Measurements from ENCODE around the gene APOA4.

The APOA4 gene

GRCh38 chr11:116823031-116823843 lies at the start of gene APOA4:
Gene APOA4, minus strand, starts transcription at chr11:116823304. Its CDS starts 113 bp downstream, at chr11:116823191.
- no peak for DNase-seq

GRCh38 chr11:116871248-116871647 lies 48.1 kb upstream of the APOA4 start:
- peak; percentile 47 for DNase-seq

GRCh38 chr11:116870054-116870453 lies 47.0 kb upstream of the APOA4 start:
- DNase-seq, result no peak

- DNase-seq, result no peak
These were observed 46.5 kb upstream of the APOA4 start for GRCh38 chr11:116869610-116870009.

GRCh38 chr11:116868066-116868465 lies 45.0 kb upstream of the APOA4 start:
- no peak for DNase-seq

GRCh38 chr11:116867619-116868018 lies 44.5 kb upstream of the APOA4 start:
- no peak for DNase-seq

GRCh38 chr11:116866804-116867455 lies 43.8 kb upstream of the APOA4 start:
- DNase-seq, result no peak

GRCh38 chr11:116865696-116866095 lies 42.6 kb upstream of the APOA4 start:
- DNase-seq, result no peak

- no peak for DNase-seq
These were observed 41.4 kb upstream of the APOA4 start for GRCh38 chr11:116864531-116864930.

GRCh38 chr11:116862951-116863350 lies 39.8 kb upstream of the APOA4 start:
- DNase-seq, result no peak

- DNase-seq, result no peak
These were observed 39.1 kb upstream of the APOA4 start for GRCh38 chr11:116862185-116862584.

GRCh38 chr11:116861539-116861938 lies 38.4 kb upstream of the APOA4 start:
- DNase-seq, result no peak

- peak; percentile 4 for DNase-seq
These were observed 37.2 kb upstream of the APOA4 start for GRCh38 chr11:116860303-116860702.

- no peak for DNase-seq
These were observed 36.1 kb upstream of the APOA4 start for GRCh38 chr11:116859175-116859574.

- no peak for DNase-seq
These were observed 34.8 kb upstream of the APOA4 start for GRCh38 chr11:116857936-116858335.

GRCh38 chr11:116857316-116857715 lies 34.2 kb upstream of the APOA4 start:
- DNase-seq, result no peak

GRCh38 chr11:116856423-116856822 lies 33.3 kb upstream of the APOA4 start:
- DNase-seq, result no peak

GRCh38 chr11:116855413-116855812 lies 32.3 kb upstream of the APOA4 start:
- DNase-seq, result no peak

- DNase-seq, result peak; percentile 88
These were observed 30.5 kb upstream of the APOA4 start for GRCh38 chr11:116853461-116854073.

- DNase-seq, result peak; percentile 28
These were observed 29.3 kb upstream of the APOA4 start for GRCh38 chr11:116852261-116853031.

- peak; percentile 85 for DNase-seq
These were observed 28.5 kb upstream of the APOA4 start for GRCh38 chr11:116851626-116852025.

- no peak for DNase-seq
These were observed 26.4 kb upstream of the APOA4 start for GRCh38 chr11:116849486-116849885.

- no peak for DNase-seq
These were observed 26.0 kb upstream of the APOA4 start for GRCh38 chr11:116849060-116849459.
